T-helper 22 cell (primary cell): Measurements from ENCODE around the gene TMEM19.

Source experiments
- DNase-seq: peaks from one replicate; pipeline ENCODE4 v3.0.0-alpha.2; 2020; ENCODE audit warnings: low read depth

The TMEM19 gene

GRCh38 chr12:71718611-71719010 lies 32.7 kb downstream of the TMEM19 start:
- DNase-seq: no peak

DNA sequence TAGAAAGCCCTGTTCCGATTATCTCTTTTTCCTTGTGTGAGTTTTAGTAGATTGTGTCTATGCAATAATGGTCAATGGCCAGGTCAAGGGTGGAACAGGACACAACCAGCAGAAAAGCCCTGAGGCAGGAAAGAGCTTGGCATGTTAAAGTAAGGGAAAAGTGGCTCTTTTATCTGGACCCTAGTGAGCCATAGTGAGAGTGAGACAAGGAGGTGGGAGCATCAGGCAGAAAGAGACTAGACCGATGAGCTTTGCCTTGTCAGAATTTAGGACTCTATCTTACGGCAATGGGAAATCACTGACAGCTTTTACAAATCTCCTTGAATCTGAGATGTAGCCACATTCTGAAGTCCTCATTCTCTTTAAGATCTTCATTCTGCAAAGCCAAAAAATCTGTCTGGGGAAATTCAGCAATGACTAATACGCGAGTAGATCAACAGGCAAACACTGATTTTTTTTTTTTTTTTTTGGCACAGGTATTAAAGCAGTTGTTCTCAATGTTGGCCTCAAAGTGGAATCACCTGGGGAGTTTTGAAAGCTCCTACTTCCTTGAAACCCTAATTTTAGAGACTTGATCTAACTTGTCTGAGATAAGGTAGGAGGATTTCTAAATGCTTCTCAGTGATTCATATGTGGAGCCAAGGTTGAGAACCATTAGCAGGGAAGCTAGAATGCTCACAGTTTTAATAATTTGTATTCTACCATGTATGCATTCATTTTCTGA lies 33.9 kb downstream of the TMEM19 start:
- no peak for DNase-seq

GRCh38 chr12:71721783-71722505 lies 36.1 kb downstream of the TMEM19 start:
- no peak for DNase-seq

DNA sequence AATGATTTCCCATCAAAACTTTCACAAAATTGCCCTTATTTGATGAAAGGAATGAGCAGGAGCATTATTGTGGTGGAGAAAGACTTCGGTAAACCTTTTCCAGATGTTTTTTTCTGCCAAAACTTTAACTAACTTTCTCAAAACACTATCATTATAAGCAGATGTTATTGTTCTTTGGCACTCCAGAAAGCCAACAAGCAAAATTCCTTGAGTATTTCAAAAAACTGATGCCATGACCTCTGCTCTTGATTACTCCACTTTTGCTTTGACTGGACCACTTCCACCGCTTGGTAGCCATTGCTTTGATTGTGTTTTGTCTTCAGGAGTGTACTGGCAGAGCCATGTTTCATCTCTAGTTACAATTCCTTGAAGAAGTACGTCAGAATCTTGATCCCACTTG lies 39.1 kb downstream of the TMEM19 start:
- no peak for DNase-seq

GRCh38 chr12:71726548-71726947 lies 40.7 kb downstream of the TMEM19 start:
- DNase-seq: no peak

GRCh38 chr12:71727958-71728357 lies 42.1 kb downstream of the TMEM19 start:
- no peak for DNase-seq

DNA sequence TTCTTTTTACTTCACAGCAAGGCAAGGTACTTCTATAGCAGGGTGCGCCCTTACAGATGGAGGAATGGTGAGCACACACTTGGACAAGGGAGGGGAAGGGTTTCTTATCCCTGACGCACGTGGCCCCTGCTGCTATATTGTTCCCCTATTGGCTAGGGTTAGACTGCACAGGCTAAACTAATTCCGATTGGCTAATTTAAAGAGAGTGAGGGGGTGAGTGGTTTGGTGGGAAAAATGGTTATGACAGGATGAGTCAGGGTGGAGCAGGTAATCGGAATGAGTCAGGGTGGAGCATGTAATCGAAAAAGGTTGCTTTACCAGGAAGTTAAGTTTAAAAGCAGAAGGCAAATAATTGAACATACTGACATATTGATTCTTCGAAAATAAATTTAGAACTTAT lies 45.1 kb downstream of the TMEM19 start:
- no peak for DNase-seq

DNA sequence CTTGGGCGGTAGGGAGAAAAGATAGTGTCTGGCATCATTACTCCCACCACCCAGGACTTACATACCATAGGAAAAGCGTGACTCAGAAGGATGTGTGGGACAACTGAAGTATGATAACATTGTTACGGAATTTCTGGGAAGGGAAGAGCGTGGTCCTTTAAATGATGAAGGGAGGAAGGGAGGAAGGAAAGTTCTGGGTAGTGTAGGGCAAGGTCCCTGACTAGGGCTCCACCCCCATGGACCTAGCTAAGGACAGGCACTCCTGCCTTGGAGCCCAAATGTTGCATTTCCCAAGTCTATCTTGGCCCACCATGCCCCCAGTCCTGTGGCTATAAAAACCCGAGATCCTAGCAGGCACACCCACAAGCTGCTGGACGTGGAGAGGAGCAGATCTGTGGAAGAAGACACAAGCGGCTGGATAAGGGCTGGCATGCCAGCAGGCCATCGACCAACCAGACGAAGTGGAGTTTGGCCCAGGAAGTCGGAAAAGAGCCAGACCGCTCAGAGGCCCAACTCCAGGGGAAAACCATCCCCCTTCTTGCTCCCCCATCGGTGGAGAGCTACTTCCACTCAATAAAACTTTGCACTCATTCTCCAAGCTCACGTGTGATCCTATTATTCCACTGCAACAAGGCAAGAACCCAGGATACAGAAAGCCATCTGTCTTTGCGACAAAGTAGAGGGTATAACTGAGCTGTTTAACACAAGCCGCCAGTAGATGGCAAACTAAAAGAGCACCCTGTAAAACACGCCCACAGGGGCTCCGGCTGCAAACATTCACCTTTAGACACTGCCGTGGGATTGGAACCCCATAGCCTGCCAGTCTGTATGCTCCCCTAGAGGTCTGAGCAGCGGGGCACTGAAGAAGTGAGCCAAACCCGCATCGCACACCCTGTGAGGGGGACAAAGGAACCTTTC lies 45.8 kb downstream of the TMEM19 start:
- DNase-seq: no peak

DNA sequence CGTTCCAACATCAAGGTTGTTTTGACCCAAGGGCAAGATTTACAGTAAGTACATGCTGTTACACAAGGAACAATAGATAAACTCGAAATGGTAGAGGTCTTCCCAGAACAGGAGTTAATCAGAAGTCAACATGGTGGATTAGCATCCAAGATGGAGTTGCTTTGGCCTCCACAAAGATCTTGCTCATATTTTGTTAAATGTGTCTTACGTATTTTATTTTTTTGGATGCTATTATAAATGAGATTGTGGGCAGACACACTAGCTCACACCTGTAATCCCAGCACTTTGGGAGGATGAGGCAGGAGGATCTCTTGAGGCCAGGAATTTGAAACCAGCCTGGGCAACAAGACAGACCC lies 46.5 kb downstream of the TMEM19 start:
- DNase-seq: no peak

- no peak for DNase-seq
Measured at GRCh38 chr12:71737197-71737596, 51.3 kb downstream of the TMEM19 start.

DNA sequence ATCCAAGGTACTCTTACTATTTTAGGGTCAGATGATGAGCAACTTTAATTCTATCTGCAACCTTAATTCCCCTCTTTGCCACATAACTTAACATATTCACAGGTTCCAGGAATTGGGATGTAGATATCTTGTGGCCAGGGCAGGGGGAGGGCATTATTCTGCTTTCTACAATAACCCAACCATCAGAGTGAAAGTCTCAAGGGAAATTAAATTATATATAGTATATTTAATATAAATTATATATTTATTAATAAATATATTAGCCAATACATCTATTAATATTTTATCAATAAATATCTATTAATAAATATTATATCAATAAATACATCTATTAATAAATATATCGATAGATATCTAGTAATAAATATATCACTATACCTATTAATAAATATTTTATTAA lies 57.1 kb downstream of the TMEM19 start:
- no peak for DNase-seq

- no peak for DNase-seq
Measured at GRCh38 chr12:71744522-71745300, 58.8 kb downstream of the TMEM19 start.

GRCh38 chr12:71746974-71747611 lies 61.2 kb downstream of the TMEM19 start:
- no peak for DNase-seq

GRCh38 chr12:71748081-71748850 lies 62.4 kb downstream of the TMEM19 start:
- no peak for DNase-seq

DNA sequence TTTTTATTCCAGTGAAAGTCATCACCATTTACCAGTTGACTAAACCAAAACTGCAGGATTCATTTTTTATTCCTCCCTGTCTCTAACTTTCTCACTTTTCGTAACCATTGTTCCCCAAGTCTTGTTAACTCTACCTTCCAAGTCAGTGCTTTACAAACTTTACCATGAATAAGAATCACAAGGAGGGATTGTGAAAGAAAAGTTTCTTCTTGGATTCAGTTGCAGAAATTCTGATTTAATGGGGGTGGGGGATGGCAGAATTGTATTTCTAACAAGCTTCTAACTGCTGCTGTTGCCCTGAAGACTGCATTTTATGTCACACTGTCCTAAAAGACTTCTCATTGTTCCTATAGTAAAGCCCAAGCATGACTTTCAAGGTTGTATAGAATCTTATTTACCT lies 63.8 kb downstream of the TMEM19 start:
- DNase-seq: no peak

DNA sequence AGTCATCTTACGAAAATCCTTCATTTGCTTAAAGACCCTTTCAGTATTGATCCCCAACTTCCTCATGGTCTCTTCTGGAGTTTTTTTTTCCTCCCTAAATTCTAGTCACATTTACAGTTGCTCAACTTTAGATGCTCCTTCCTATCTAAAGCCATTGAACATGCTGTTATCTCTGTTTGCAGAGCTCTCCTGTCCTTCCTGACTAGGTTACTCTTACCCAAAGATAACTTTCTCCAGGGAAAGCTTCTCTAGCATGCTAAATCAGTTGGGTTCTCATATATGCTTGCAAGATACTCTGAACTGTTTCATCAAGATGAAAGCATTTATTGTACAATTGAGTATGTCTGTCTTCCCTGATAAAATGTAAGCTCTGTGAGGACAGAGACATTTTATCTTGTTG lies 67.0 kb downstream of the TMEM19 start:
- no peak for DNase-seq
